Stimulated activated CD8-positive, alpha-beta memory T cell treated with anti-CD3 and anti-CD28 coated beads, Interleukin-2, amount 100 ng/mL, for 1 hour (primary cell): ENCODE results near the gene MUC4.

Experiments used
- DNase-seq, 2 donors: peaks; one replicate each; pipeline ENCODE4 v3.0.0-alpha.2; 2020; ENCODE audit warnings: low read depth in 2 of 2

The MUC4 gene

GRCh38 chr3:195811756-195812155, at the start of gene MUC4:
Gene MUC4 (minus strand): TSS chr3:195811929. CDS start chr3:195811817, 112 bp downstream.
- no peak for DNase-seq

DNA sequence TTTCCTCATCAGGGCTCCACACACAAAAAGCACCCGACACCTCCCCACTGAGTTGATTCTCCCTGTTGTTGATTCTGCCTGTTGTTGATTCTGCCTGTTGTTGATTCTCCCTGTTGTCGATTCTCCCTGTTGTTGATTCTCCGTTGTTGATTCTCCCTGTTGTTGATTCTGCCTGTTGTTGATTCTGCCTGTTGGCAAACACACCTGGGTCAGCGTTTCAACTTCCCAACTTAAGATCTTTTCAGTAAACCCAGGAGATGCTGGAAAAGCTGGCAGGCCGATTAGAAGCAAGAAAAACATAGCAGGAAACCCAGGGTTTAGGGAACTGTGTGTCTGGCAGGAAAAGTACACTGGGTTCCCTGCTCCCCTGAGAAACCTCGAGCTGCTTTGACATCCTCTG, 48.7 kb upstream of the MUC4 start:
- no peak for DNase-seq

DNA sequence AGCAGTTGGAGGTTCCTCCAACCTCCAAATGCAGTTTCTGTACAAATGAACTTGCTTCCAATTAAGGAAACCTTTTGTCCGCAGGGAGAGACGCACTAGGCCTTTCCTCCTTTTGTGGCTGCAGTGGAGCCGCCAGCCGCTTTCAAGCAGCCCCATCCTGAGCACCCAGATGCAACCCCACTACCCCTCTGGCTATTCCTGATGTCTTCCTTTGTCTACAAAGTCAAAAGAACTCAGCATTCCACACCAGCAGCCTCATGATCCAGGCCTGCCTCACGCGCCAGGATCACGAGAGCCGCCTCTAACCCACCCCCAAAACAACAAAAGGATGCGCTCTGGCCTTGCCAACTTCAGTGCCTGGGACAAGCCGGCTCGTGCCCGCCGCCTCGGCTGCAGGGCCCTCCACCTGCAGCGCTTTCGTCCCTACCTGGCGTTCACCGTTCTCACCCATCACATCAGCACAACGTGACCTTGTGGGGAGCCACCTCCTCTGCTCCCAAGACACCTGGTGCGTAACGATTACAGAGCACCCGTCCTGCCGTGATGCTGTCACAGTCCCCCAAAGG, 48.2 kb upstream of the MUC4 start:
- no peak for DNase-seq

- DNase-seq: peak; percentile 57 to 59
These were observed 47.5 kb upstream of the MUC4 start for GRCh38 chr3:195859061-195859845.

DNA sequence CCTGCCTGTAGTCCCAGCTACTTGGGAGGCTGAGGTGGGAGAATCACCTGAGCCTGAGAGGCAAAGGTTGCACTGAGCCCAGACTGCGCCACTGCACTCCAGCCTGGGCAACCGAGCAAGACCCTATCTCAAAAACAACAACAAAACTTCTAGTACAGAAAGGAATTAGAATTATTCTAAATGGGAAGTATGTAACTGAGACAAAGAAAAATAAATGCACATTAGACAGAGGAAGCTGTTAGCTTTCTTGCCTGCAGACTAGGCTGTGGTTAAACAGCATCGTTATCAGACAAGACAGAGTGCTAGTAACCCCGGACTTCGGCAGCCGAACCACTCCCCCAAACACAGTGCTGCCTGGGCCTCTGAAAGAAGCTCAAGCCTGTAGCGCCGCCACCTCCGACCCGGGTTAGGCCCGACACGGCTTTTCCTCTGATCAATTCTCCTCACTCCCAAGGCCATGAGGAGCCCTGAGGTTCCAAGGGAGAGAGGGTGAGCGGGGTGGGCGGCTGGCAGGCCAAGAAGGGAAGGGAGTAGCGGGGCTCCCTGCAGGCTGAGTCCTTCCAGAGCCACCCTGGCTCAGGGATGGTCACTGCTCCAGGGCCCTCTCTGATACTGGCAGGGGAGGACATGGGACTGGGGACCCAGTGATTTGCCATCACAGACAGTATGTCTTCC, 44.8 kb upstream of the MUC4 start:
- no peak for DNase-seq

DNA sequence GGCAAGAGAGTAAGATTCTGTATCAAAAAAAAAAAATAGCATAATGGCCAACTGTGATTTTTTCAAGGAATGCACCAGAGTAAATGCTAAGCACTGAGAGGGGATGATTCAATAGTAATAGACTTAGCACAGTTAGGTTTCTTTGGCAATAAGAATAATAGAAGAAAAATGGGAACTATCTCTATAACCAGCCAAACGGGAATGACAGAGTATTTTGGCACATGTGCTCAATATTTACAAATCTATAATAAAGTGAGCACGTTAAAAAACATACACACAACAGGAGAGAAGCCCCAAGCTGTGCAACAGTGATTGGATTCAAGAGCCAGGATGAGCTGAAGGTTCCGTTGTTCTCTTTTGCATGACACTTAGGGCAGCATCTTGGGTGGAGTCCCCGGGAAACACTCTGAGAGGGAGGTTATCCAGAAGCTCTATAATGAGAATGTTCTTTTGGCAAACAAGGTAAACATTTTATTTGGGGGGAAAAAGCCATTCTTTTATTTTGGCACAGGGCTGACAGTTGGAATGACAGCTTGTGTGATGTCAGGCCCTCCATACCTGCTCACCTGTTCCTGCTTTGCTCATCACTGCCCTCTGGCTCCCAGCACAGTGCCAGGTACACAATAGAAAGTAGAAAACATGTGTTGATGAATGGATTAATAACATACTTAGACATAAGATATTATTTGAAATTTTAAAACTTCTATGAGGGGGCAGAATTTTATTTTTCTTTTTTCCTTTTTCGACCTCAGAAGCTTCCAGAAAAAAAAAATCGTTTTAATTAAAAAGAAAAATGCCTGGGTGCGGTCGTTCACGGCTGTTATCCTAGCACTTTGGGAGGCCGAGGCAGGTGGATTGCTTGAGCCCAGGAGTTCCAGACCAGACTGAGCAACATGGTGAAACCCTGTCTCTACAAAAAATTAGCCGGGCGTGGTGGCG, 44.0 kb upstream of the MUC4 start:
- no peak for DNase-seq

DNA sequence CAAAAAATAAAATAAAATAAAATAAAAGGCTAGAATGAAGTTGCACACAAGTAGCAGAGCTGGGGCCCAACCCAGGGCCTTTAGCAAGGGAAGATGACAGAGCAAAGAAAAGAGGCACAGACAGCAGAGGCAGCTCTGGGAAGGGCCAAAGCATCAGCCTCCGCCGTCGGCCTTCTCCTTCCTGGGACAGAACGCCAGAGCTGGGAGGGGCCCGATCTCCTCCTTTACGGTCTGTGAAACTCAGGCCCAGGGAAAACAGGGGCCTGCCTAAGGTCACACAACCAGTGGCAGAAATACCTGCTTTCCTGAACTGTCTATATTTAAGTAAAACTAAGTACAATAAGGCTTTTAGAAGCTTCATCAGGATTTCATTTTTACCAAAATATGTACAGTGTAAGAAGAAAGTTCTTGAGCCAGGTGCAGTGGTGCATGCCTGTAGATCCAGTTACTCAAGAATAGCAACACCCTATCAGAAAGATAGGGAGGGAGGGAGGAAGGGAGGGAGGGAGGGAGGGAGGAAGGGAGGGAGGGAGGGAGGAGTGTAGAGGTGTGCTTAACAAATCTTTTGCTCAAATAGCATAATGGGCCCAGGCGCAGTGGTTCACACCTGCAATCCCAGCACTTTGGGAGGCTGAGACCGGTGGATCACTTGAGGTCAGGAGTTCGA, 43.0 kb upstream of the MUC4 start:
- no peak for DNase-seq

GRCh38 chr3:195853996-195854395, 42.3 kb upstream of the MUC4 start:
- DNase-seq: no peak

DNA sequence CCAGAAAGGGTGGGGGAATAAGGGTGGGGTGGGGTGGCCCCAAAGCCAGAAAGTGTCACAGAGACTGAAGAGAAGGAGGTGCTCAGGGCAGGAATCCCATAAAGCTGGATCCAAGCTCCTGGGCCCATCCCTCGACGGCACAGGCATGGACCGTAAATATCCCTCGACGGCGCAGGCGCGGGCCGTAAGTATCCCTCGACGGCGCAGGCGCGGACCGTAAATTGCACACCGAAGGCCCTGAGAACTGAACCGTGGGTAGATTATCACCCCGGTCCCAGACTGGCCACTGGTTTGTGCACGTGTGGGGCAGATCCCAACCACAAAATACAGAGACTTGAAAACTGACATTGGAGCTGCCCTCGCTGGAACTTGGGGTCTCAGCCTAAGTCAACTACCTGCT, 41.3 kb upstream of the MUC4 start:
- DNase-seq: no peak

DNA sequence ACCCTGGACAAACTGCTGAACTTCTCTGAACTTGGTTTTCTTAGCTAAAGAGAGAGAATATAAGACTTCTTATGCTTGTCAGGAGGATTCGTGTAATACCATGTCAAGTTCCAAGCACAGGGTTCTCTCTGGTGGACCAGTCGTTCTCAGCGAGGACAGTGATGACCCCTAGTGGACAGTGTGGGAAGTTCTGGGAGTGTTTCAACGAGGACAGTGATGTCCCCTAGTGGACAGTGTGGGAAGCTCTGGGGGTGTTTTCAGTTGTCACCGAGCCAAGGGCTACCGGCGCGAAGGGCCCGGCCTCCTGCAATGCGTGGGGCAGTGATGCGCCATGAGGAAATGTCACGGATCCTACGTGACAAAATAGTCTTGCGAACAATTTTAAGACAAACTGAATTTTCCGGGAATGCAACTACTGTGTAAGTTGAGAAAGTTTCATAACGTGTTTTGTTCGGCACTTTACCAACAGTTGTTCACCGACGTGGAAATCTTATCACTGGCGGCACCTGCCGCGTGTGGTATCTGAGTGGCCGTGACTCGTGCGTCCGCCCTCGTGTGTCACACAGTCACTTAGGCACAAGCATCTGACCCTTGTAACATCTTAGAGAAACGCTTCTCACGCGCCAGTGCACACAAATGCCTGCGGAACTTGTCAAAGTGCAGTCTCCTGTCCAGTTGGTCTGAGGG, 39.3 kb upstream of the MUC4 start:
- peak; percentile 73 to 77 for DNase-seq

DNA sequence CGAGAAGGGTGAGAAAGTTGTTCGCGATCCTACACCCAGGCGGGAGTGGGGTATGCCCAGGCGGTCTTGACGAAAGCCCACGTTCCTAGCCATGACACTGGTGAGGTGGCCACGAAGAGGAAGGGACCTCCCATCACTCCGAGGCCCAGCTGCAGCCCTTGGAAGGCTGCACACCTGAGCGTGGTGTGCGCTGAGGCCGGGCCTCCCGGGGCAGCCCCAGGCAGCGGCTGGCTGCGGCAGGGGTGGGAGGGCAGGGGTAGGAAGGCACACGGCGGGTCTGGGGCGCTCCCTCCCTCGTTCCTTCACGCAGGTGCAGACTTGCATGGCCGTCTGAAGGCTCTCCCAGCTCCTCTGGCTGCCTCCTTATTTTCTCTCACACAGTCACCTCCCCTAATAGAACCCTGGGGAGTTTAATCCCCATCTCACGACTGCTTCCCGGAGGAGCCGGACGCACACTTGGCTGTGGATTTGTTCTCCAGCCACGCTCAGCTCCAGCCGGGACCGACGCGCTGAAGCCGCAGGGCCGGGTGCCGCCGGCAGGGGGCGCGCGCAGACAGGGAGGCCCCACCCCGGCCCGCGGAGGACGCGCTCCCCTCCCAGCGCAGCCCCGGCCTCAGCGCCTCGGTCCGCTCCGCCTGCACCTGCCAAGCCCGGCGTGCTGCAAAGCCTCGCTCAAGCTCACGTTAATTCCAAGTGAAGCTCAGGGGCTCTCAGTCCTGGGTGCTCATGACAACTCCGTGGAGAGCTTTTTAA, 37.8 kb upstream of the MUC4 start:
- no peak for DNase-seq

- DNase-seq: no peak
These were observed 35.6 kb upstream of the MUC4 start for GRCh38 chr3:195847055-195847950.

GRCh38 chr3:195845483-195845882, 33.8 kb upstream of the MUC4 start:
- DNase-seq: no peak

GRCh38 chr3:195844671-195845218, 33.0 kb upstream of the MUC4 start:
- no peak for DNase-seq

DNA sequence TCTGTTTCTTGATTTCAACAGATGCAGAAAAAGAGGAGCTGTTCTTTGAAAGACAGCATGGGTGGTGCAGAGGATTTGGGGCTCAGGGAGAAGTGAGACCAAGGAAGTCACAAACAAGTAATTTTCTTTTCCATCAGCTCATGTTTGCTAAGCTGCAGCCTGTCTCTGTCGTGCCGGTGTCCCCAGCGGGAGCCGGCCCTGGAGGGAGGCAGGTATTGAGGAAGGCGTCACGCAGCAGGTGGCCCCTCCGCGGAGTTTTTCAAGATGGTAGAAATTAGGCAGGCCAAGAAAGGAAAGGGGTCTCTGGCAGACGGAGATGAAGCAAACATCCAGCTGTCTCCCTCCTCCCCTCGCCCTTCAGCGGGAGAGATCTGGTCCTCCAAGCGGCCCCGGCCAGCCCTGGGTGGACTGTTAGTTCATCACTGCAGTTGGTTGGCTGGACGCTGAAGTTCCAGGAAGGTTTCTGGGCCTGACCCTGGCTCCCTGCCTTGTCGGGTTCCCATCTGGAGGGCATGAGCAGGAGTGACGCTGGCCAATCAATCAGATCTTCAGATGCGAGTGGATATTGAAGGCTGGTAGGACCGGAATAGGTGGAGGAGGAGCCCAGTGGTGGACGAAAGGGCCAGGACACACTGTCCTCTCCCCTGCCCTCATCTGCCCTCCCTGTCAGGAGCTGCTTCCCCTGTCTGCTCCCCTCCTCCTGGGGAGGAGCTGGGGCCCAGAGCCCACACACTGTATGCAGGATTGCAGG, 27.7 kb upstream of the MUC4 start:
- DNase-seq: no peak

DNA sequence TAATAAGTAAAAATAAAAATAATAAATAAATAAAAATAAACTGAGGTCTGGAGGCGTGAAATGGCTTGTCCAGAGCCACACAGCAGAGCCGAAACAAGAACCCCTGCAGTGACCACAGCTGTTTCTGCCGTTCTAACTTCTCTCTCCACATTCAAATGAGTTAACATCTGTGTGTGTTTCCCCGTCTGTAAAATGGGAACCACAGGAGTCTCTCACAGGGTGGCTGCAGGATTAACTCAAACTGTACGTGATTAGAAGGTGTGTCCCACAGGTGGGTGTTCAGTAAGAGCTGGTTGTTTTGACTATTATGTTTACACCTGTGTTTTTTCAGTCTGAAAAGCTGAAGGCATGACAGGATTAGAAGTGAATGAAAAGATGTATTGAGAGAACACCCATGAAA, 27.0 kb upstream of the MUC4 start:
- DNase-seq: no peak

- DNase-seq: no peak
These were observed 24.9 kb upstream of the MUC4 start for GRCh38 chr3:195836476-195837135.
